Gastrocnemius medialis (tissue), 4 donors: Measurements from ENCODE around the gene LIPA. TPM values are rescaled to one million over a fixed set of nuclear protein-coding genes. Genes with fewer than 3 reads are reported as not detected.

ENCODE experiments used
- ATAC-seq, 2 donors: fragments of 150-250 bp; one replicate each; pipeline ENCODE4 v1.9.1; 2016
- DNase-seq, 2 donors: peaks; one replicate each; pipeline ENCODE4 v3.0.0-alpha.2; 2019
- H3K27ac ChIP-seq, 4 donors: fragments of 200-600 bp; sonication (generic); 1 replicate in 1 of 4; 2 replicates in 3 of 4; pipeline ENCODE4 v1.5.1; 2016 to 2018; ENCODE audit warnings: mild to moderate bottlenecking in 2 of 4, moderate library complexity in 1 of 4
- H3K27me3 ChIP-seq, 3 donors: fragments of 200-600 bp; sonication (generic) in 2 of 3; 1 replicate in 1 of 3; 2 replicates in 2 of 3; pipeline versions ENCODE4 v1.5.1 to v1.6.0; 2016 to 2019; ENCODE audit warnings: mild to moderate bottlenecking in 1 of 3, moderate library complexity in 1 of 3
- H3K36me3 ChIP-seq, 2 donors: fragments of 200-600 bp; sonication (generic) in 1 of 2; one replicate each; pipeline ENCODE4 v1.5.1; 2017 to 2018
- H3K4me1 ChIP-seq, 2 donors: fragments of 200-600 bp; sonication (generic) in 1 of 2; one replicate each; pipeline ENCODE4 v1.5.1; 2016 to 2017; ENCODE audit warnings: mild to moderate bottlenecking in 2 of 2
- H3K4me3 ChIP-seq, 4 donors: fragments of 200-600 bp; sonication (generic) in 3 of 4; 1 replicate in 1 of 4; 2 replicates in 3 of 4; pipeline ENCODE4 v1.5.1; 2016 to 2019; ENCODE audit warnings: mild to moderate bottlenecking in 2 of 4
- H3K9me3 ChIP-seq, 3 donors: fragments of 200-600 bp; sonication (generic) in 2 of 3; 1 replicate in 1 of 3; 2 replicates in 2 of 3; pipeline ENCODE4 v1.5.1; 2016 to 2019
- CTCF ChIP-seq, 5 experiments: fragments of 450-650 bp in 3 of 5; fragments of 200-600 bp in 2 of 5; sonication (generic) in 2 of 5; IDR thresholded peaks in 4 of 5; conservative IDR thresholded peaks in 1 of 5; 1 replicate in 4 of 5; 2 replicates in 1 of 5; pipeline ENCODE4 v1.5.1; 2016 to 2019; ENCODE audit warnings: antibody characterized with exemption in 5 of 5, mild to moderate bottlenecking in 3 of 5, moderate library complexity in 3 of 5
- POLR2A ChIP-seq, 2 donors: fragments of 450-650 bp; IDR thresholded peaks; one replicate each; pipeline ENCODE4 v1.6.1; 2017; ENCODE audit warnings: antibody characterized with exemption in 2 of 2, mild to moderate bottlenecking in 2 of 2, moderate library complexity in 2 of 2
- in situ Hi-C, 4 donors: fragments of 200-750 bp; cut with MboI; loops; one replicate each; pipeline versions ENCODE4 v1.15.0 to v1.8.0; 2017; ENCODE audit warnings: low sequenced_read_pairs in 4 of 4
- intact Hi-C: fragments of 100-400 bp; cut with DNase I; formaldehyde crosslinking; loops from one replicate; pipeline ENCODE4 v1.15.1; 2023; ENCODE audit warnings: low total_unique reads
- total RNA-seq, 4 donors: library from RNA; depleted of rRNA; stranded (reverse); fragments of >200 nt; gene quantifications; one replicate each; pipeline versions ENCODE4 v1.1.0 to v1.2.3, GENCODE V29; 2016

The LIPA gene
- total RNA-seq, 4 donors from 2014 or later, result 7.7 to 11.4 (median 9.3) TPM

DNA sequence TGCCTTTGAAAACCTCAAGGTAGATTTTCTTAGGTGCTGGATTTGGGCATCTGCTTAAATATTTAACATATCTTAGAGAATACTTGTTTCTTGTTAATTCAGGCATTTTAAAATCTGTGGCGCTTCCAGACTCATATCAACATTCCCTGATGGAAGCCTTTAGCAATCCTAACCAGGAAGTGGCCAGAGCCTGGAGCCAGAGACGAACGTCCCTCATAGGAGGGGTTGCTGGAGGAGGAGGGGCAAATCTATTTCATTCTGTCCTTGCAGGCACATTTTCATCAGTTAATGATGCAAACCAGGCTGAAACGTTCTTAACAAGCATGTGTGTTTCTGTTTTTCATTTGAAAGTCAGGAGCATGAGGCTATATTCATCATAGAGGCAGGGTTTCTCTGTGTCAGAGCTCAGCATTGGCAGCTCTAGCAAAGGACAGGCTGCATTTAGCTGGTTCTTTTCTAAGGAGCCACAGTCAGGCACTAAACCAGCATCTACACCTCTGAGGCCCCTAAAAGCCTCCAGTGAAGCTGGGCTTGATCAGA lies 32.4 kb upstream of the LIPA start:
- in situ Hi-C loops (loop anchor here in 1 of 4 donors (25.0 kb wide), 1 partner anchor 103 kb away; the partner anchor contains the start of genes IFIT1 and IFIT1B), intact Hi-C loops (no loop called here)
- no peak for TF ChIP-seq CTCF (IDR thresholded peaks at IDR 0.05 in 4 of 5, conservative IDR thresholded peaks at IDR 0.05 in 1 of 5)
- peak; percentile 12 to 29 for TF ChIP-seq POLR2A (IDR thresholded peaks at IDR 0.05)
- Histone ChIP-seq H3K36me3 (no peaks in the 10 kb centered on the region), H3K27me3 (no peaks in the 10 kb centered on the region), H3K27ac (peak overlapping the region; percentile 55 to 71 (median 67)), H3K4me3 (peak overlapping the region in 3 of 4 donors; percentile 18 to 39 (median 22)), H3K4me1 (peaks cover 4 to 27% of the 10 kb centered on the region in 2 donors), H3K9me3 (no peaks in the 10 kb centered on the region)
- DNase-seq, result peak; percentile 44 to 46
- peak; percentile 87 to 88 for ATAC-seq

DNA sequence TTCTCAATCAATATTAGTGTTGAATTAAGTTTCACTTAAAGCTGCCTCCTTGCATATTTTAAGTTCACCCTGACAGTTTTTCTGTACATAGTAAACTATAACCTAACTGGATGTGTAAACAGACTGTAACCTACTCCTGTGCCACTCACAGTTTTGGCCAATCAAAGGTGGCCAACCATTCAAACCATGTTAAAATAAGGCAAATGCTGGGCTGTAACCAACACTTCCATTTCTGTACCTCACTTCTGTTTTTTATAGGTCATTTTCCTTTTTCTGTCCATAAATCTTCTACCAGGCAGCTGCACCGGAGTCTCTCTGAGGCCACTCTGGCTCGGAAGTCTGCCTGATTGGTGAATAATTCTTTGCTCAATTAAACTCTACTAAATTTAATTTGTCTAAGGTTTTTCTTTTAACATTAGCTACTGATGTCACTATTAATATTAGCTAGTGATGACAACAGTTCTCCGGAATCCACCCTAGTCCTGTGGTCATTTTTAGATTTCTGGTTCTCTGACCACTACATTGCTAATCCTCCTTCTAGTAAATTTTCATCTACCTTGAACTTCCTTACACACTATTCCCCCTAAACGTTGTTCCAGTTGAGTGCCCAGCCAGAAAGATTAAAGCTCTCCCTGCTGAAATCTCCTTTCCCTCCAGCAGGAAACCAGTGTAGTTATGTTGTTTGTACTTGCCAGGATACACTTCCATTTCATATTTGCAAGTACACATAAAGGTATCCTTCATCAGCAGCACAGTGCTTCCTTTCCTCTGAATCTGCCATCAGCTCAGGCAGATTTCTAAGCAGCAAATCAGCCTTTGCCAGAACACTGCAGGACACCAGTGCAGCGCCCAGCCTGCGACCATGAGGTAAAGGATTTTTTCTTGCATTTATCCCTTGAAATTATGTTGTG lies 31.7 kb upstream of the LIPA start:
- ATAC-seq (peak in 1 of 2 donors; percentile 44), DNase-seq (no peak)
- peaks cover 8 to 30% of the 10 kb centered on the region in 2 donors for H3K4me1 ChIP-seq
- H3K27me3 ChIP-seq, result no peaks in the 10 kb centered on the region
- in situ Hi-C loops, result loop anchor here in 1 of 4 donors (25.0 kb wide), 1 partner anchor 104 kb away; the partner anchor contains the start of genes IFIT1 and IFIT1B
- TF ChIP-seq CTCF (IDR thresholded peaks at IDR 0.05 in 4 of 5, conservative IDR thresholded peaks at IDR 0.05 in 1 of 5), result no peak
- TF ChIP-seq POLR2A (IDR thresholded peaks at IDR 0.05), result no peak
- H3K36me3 ChIP-seq, result no peaks in the 10 kb centered on the region
- H3K4me3 ChIP-seq, result peak overlapping the region in 3 of 4 donors; percentile 18 to 39 (median 22)
- intact Hi-C loops, result no loop called here
- H3K9me3 ChIP-seq, result no peaks in the 10 kb centered on the region
- H3K27ac ChIP-seq, result peak overlapping the region; percentile 55 to 71 (median 67)

- Histone ChIP-seq H3K36me3 (no peaks in the 10 kb centered on the region), H3K27me3 (no peaks in the 10 kb centered on the region), H3K4me1 (peaks cover 9 to 39% of the 10 kb centered on the region in 2 donors), H3K9me3 (no peaks in the 10 kb centered on the region), H3K4me3 (no peak overlapping the region), H3K27ac (no peak overlapping the region)
- in situ Hi-C loops (loop anchor here in 1 of 4 donors (25.0 kb wide), 1 partner anchor 106 kb away; the partner anchor contains the start of genes IFIT1 and IFIT1B), intact Hi-C loops (no loop called here)
- TF ChIP-seq POLR2A (IDR thresholded peaks at IDR 0.05) (no peak), CTCF (IDR thresholded peaks at IDR 0.05 in 4 of 5, conservative IDR thresholded peaks at IDR 0.05 in 1 of 5) (no peak)
- no peak for ATAC-seq
- no peak for DNase-seq
Measured at GRCh38 chr10:89281606-89282395, 30.2 kb upstream of the LIPA start.

GRCh38 chr10:89280508-89280907 lies 28.9 kb upstream of the LIPA start:
- peaks cover 9 to 45% of the 10 kb centered on the region in 2 donors for H3K4me1 ChIP-seq

More at GRCh38 chr10:89280508-89280907, 28.9 kb upstream of the LIPA start:
- in situ Hi-C loops, result loop anchor here in 1 of 4 donors (25.0 kb wide), 1 partner anchor 107 kb away; the partner anchor contains the start of genes IFIT1 and IFIT1B
- no peak overlapping the region for H3K27ac ChIP-seq
- intact Hi-C loops, result no loop called here
- DNase-seq, result no peak
- no peak overlapping the region for H3K4me3 ChIP-seq
- no peaks in the 10 kb centered on the region for H3K27me3 ChIP-seq
- ATAC-seq, result no peak
- H3K9me3 ChIP-seq, result no peaks in the 10 kb centered on the region
- no peaks in the 10 kb centered on the region for H3K36me3 ChIP-seq
- TF ChIP-seq CTCF (IDR thresholded peaks at IDR 0.05 in 4 of 5, conservative IDR thresholded peaks at IDR 0.05 in 1 of 5), result no peak
- no peak for TF ChIP-seq POLR2A (IDR thresholded peaks at IDR 0.05)
